ENCODE measurements around the gene IFNE.

- no peak for TF ChIP-seq CTCF (IDR thresholded peaks at IDR 0.05)
- TF ChIP-seq EZH2 (IDR thresholded peaks at IDR 0.05), result no peak
Measured at GRCh38 chr9:21528123-21528808, 46.2 kb upstream of the IFNE start.
